ENCODE results near the gene CES2.
"Not testable (repeated sequence)": the region's sequence is repeated elsewhere in the genome, so short reads cannot be mapped to it uniquely, and the experiment has no call there.

The CES2 gene

DNA sequence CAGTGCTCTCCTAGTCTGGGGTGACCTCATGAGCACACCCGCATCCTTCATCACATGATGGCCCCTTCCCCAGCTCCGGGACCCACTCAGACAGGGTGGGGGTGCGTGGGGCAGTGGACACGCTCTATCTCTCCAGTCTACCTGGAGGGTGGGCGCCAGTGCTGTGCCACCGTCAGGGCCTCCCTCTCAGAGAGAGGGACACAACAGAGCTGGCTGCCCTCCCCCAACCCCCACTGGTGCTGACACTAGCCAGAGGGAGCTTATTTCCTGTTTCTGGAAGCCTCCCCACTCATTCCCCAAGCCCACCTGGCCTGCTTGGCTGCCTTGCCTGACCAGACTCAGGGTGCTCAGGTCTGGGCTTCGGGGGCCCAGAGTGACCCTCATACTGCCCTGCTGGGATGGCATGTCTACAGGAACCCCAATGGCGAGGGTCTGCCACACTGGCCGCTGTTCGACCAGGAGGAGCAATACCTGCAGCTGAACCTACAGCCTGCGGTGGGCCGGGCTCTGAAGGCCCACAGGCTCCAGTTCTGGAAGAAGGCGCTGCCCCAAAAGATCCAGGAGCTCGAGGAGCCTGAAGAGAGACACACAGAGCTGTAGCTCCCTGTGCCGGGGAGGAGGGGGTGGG, 8.2 kb downstream of the CES2 start:
- no peak for DNase-seq (ENCODE audit: low read depth)
- no peak overlapping the region for H3K4me3 ChIP-seq (ENCODE audit: control insufficient read depth, low read depth, low read length)
- no peak for TF ChIP-seq CTCF (IDR thresholded peaks at IDR 0.05; ENCODE audit: control insufficient read depth, insufficient read depth, low read depth, low read length, missing control alignments)

DNA sequence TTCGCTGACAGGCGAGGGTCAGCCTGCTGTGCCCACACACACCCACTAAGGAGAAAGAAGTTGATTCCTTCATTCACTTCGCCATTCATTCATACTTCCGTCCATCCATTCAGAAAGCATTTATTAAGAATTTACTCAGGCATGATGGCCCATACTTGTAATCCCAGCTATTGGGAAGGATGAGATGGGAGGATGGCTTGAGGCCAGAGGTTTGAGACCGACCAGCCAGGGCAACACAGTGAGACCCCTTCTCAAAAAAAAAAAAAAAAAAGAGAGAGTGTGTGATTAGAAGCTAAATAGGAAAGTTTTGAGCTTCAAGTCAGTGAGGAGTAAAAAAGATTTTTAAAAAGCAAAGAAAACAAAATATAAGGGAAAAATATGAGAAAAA, 8.7 kb downstream of the CES2 start:
- no peak for TF ChIP-seq CTCF (IDR thresholded peaks at IDR 0.05; ENCODE audit: control insufficient read depth, insufficient read depth, low read depth, low read length, missing control alignments)
- no peak for DNase-seq (ENCODE audit: low read depth)
- no peak overlapping the region for H3K4me3 ChIP-seq (ENCODE audit: control insufficient read depth, low read depth, low read length)

GRCh38 chr16:66944971-66945370, 9.7 kb downstream of the CES2 start:
- not testable (repeated sequence) for DNase-seq (ENCODE audit: low read depth); H3K4me3 ChIP-seq (ENCODE audit: control insufficient read depth, low read depth, low read length)

DNA sequence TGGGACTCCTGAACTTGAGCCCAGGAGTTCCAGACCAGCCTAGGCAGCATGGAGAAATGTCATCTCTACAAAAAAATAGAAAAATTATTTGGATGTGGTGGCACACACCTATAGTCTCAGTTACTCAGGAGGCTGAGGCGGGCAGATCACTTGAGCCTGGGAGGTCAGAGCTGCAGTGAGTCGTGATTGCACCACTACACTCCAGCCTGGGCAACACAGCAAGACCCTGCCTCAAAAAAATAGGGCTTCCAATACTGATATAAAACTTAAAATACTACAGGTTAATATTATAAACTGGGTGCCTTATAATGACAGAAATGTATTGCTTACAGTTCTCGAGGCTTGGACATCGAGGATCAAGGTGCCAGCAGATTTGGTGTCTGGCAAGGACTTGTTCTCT, 10.6 kb downstream of the CES2 start:
- H3K4me3 ChIP-seq (ENCODE audit: control insufficient read depth, low read depth, low read length), result no peak overlapping the region
- TF ChIP-seq CTCF (IDR thresholded peaks at IDR 0.05; ENCODE audit: control insufficient read depth, insufficient read depth, low read depth, low read length, missing control alignments), result no peak
- DNase-seq (ENCODE audit: low read depth), result no peak

GRCh38 chr16:66946541-66946940, 11.2 kb downstream of the CES2 start:
- H3K4me3 ChIP-seq (ENCODE audit: control insufficient read depth, low read depth, low read length), result no peak overlapping the region
- no peak for TF ChIP-seq CTCF (IDR thresholded peaks at IDR 0.05; ENCODE audit: control insufficient read depth, insufficient read depth, low read depth, low read length, missing control alignments)
- no peak for DNase-seq (ENCODE audit: low read depth)

DNA sequence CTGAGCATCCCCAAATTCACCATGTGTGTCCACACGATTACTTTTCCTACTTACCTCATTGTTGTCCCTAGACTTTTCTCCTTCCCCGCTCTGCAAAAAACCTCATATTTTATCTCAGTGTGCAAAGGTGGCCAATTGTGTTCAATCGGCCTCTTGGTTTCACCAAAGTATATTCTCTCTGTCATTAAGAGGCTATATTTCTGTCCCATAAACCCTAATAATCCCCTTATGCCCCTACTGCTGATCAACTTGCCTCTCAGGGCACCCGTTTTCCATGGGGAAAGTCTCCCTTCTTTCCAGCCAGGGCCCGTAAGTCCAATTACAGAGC, 11.6 kb downstream of the CES2 start:
- no peak overlapping the region for H3K4me3 ChIP-seq (ENCODE audit: control insufficient read depth, low read depth, low read length)
- TF ChIP-seq CTCF (IDR thresholded peaks at IDR 0.05; ENCODE audit: control insufficient read depth, insufficient read depth, low read depth, low read length, missing control alignments), result no peak
- no peak for DNase-seq (ENCODE audit: low read depth)

- peak; percentile 53 for DNase-seq (ENCODE audit: low read depth)
- H3K4me3 ChIP-seq (ENCODE audit: control insufficient read depth, low read depth, low read length), result peak overlapping the region; percentile 50
These were observed 12.2 kb downstream of the CES2 start for GRCh38 chr16:66947302-66948065.

More at GRCh38 chr16:66947302-66948065, 12.2 kb downstream of the CES2 start:
- TF ChIP-seq CTCF (IDR thresholded peaks at IDR 0.05; ENCODE audit: control insufficient read depth, insufficient read depth, low read depth, low read length, missing control alignments), result peak; percentile 82
